HTR-8/SVneo (cell line): Measurements from ENCODE around the gene PLEKHM3.

Source experiments
- DNase-seq: peaks from one replicate; pipeline ENCODE4 v3.0.0; 2011; ENCODE audit warnings: low spot score, mixed read lengths; ENCODE audit not compliant: insufficient read length
- FAIRE-seq: peaks from 2 replicates; lab custom pipeline; 2011; peaks lifted over from hg19 to GRCh38; lab: Jason Lieb, UNC

The PLEKHM3 gene

DNA sequence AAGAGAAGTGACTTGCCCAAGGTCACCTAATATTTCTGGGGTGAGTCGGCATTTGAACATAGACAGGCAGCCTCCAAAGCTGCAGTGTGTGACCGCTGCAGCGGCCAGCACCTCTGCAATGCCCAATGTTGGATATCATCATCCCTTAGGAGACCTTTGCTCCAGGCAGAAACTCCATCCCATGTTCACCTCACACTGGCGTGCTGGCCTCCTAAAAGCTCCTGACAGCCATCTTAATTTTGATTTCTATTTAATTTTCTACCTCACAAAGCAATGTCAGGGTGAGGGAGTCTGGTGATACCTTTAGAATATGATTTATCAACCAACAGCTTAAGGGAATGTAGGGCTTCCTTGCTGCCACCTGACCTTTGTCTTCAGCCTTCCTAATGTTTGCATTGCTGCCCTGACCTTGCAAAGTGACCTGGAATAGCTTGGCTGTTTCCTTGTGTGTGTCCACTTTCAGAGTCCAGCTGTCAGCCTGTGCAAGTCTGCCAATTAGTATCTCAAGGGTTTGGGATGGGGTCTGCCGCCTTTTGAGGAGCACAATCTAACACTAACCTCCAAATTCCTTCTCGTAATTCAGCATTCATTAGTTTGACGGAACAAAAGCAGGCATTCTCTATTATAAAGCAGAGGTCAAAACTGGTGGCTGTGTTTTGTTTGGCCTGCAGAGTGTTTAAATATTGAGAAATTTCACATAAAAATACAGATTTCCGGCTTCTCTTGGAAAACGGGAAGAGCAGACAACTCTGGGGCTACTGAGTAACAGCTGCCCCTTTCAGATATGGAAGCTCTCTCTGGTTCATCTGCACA lies 127.6 kb downstream of the PLEKHM3 start:
- FAIRE-seq (no peak), DNase-seq (no peak)

DNA sequence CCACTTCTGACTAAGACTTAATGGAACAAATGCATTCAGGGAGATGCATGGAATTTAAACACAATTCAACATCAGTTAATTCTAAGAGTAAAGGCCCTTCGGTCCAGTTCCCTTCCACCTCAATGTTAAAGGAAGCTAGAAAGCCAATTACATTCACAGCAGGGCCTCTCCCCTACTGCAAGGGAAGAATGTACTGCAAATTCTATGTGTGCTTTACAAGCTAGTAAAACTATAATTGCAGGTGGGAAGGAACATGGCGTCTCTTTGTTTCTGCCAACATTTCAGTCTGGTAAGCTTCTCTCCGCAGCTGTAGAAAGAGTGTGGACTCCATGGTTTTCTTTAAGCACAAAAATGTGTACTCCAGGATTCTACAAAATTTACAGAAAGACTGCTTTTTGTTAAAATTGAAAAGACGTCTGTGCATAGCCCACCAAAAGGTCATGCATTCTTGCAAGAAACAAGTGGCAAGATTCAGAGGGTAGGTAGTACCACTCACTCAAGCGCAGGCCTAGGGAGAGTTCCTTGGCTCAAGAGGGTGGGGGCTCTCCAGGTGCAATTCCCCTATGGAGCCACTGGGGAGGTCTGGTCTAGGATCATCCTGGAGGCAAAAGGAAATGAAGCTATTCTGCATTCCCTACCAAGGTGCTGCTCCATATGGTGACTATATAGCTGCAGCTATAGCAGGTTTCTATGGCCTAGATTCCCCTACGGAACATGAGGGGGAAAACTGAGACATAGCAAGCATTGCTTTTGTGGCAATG lies 128.6 kb downstream of the PLEKHM3 start:
- no peak for DNase-seq

DNA sequence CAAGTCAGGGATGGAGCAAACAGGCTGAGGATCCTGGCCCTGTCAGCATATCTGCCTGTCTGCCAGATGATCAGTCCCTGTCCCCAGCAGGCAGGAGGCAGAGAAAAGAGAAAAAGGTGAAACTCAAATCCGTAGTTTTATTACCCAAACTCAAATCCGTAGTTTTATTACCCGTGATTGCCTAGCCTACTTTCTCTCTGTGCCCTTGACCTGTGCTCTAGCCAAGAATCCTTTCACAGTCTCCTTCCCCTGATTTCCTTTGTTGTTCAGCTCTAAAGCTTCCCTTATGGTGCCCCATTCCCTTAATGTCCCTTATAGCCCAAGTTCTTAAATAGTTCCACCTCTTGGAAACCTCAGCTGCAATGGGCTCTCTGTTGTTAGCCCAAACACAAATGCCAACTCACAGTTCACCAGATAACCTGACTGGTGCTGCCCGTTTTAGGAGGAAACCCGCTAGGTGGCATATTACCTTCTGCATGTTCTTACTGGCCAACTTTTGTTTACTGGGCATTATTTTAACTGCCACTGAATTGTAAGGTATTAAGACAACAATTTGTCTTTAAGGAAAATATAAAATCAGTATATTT lies 130.0 kb downstream of the PLEKHM3 start:
- no peak for DNase-seq
- FAIRE-seq: no peak

More for the DNA sequence above, 128.6 kb downstream of the PLEKHM3 start:
- FAIRE-seq: no peak

GRCh38 chr2:207892716-207893402 lies 132.5 kb downstream of the PLEKHM3 start:
- no peak for FAIRE-seq

DNA sequence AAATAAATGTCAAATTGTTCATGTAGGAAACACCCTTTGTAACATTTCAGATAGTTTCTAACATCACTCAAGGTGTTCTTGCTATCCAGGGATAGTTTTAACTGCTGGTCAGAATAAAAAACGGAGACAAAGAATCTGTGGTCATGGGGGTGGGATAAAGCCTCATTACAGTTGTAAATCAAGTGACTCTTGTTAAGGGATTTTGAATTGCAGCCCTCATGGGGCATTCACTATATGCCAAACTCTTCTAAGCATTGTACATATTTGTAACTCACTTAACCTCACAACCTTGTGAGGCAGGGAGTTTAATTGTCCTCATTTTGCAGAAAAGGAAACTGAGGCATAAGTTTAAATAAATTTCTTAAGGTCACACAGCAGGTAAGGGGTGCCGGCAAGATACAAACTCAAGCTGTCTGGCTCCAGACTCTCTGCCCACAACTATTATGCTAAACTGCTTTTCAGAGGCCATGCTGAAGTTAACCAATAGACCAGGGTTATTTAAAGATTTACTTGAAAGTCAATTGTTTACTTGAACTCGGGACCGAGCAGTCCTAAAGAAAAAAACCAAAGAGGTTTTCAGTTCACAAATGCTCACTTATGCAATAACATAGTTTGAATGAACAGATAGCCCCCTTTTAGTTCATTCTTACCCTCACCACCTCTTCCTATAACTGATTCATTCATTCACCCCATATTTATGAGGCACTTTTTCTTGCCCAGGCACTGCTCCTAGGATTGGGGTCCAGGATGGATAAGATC lies 134.1 kb downstream of the PLEKHM3 start:
- DNase-seq: no peak
- no peak for FAIRE-seq

More at GRCh38 chr2:207892716-207893402, 132.5 kb downstream of the PLEKHM3 start:
- no peak for DNase-seq

GRCh38 chr2:207887500-207887899 lies 137.8 kb downstream of the PLEKHM3 start:
- FAIRE-seq (no peak), DNase-seq (no peak)

GRCh38 chr2:207885010-207885409 lies 140.3 kb downstream of the PLEKHM3 start:
- FAIRE-seq (no peak), DNase-seq (no peak)

DNA sequence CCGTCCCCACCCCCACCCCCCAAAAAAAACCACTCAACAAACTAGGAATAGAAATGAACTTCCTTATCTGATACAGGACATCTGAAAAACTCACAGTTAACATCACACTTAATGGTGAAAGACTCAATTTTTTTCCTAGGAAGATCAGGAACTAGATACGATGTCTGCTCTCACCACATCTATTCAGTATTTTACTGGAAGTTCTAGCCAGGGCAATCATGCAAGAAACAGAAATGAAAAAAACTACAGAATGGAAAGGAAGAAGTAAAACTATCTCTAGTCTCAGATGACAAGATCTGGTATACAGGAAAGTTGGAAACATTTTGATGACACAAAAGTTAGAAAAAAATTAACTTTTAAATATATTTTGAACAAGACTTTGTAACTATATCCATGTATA lies 141.2 kb downstream of the PLEKHM3 start:
- FAIRE-seq: no peak
- DNase-seq: no peak

GRCh38 chr2:207883002-207883780 lies 142.1 kb downstream of the PLEKHM3 start:
- FAIRE-seq (peak; percentile 73), DNase-seq (no peak)

DNA sequence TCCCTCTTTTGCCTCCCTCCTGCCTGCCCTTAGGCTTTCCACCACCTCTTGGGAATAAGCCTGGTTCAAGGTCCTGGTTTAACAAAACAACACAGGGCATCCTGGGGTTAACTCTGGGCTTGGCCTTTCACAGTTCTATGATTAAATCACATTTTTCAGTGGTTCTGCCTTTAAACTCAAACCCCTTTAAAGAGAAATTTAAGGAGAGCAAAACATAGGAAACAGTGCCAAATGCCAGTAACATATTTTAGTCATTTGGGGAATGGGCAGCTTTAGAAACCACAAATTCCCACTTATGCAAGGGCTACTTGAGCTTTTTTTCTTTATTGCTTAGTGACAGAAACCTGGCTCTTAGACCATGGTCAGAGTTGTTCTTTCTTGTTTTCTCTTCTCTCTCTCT lies 143.4 kb downstream of the PLEKHM3 start:
- FAIRE-seq (no peak), DNase-seq (no peak)

GRCh38 chr2:207879536-207879935 lies 145.8 kb downstream of the PLEKHM3 start:
- FAIRE-seq (no peak), DNase-seq (no peak)

GRCh38 chr2:207876842-207877535 lies 148.3 kb downstream of the PLEKHM3 start:
- DNase-seq: no peak

DNA sequence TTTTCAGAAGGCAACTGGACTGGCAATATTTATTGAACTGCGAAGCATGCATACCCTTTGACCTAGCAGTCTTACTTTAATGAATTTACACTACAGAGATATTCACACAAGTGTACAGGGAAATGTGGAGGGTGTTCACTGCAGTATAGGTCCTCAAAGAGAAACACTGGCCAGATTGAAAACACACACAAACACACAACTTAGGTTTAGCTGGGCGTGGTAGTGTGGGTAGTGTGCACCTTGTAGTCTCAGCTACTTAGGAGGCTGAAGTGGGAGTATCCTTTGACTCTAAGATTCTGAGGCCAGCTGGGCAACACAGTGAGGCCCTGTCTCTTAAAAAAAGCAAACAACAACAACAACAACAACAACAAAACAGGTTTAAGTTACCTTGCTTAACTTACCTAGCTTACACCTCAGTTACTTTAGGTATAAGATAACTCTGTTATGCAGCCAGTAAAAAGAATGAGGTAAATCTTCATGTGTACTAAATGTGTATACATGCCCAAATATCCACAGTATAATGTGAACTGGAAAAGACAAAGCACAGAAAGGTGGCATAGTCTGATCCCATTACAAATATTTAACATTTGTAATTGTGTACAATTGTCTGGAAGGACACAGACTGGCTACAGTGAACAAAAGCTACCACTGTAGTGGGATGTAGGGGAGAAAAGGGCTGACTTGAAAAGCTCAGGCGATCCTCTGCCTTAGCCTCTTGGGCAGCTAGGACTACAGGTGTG lies 149.7 kb downstream of the PLEKHM3 start:
- no peak for DNase-seq
- FAIRE-seq: no peak

More at GRCh38 chr2:207876842-207877535, 148.3 kb downstream of the PLEKHM3 start:
- FAIRE-seq: no peak

DNA sequence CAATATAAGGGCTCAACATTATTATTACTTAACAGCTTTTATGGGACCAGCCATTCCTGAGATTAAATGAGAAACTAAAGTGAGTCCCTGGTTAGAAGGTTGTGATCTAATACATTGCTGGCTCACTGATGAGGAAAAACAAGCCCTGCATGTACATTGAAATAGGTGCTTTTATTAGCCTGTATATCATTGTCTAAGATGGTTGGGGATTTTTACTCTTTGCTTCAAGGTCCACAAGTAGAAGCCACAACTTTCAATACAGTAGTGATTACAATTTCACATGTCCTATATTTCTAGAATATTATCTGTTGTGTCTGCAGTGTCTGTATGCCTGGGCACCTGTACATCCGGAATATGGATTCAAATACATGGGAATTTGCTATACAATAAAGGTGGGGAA lies 151.5 kb downstream of the PLEKHM3 start:
- no peak for DNase-seq
- no peak for FAIRE-seq

GRCh38 chr2:207871911-207872310 lies 153.4 kb downstream of the PLEKHM3 start:
- FAIRE-seq: no peak
- no peak for DNase-seq

DNA sequence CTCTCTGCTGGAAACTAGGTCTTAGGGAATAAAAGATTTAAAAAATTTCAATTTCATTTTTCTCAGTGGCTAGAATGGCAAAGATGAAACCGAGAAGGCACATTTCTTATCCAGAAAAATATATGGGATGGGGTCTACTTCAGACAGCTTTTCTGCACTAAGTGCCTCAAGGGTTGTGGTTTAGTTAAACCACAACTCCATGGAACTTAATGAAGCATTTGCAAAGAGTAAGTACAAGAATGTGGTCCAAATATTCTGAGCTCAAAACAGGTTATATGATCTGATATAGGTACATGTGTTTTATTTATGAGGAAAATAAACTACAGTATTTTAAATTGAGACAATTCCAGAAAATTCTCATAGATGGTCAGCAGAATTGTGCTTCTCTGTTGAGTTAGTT lies 153.8 kb downstream of the PLEKHM3 start:
- DNase-seq (no peak), FAIRE-seq (no peak)

- DNase-seq (no peak), FAIRE-seq (no peak)
These were observed 154.5 kb downstream of the PLEKHM3 start for GRCh38 chr2:207870814-207871213.
